Motor neuron (in vitro differentiated cells): ENCODE results near the gene TRMT61A. TPM values are rescaled to one million over a fixed set of nuclear protein-coding genes. Genes with fewer than 3 reads are reported as not detected.
"Not testable (repeated sequence)": the region's sequence is repeated elsewhere in the genome, so short reads cannot be mapped to it uniquely, and the experiment has no call there.

Experiments used
- ATAC-seq, 8 experiments: fragments of 200-7000 bp; cut with Tn5 transposase; replicated peaks in 6 of 8; 2 replicates each; pipeline ENCODE4 v1.8.0; 2021; ENCODE audit warnings: mild to moderate bottlenecking in 8 of 8, moderate library complexity in 8 of 8
- H3K27ac ChIP-seq, 2 donors: fragments of 250-450 bp; sonication (Bioruptor Pico); 2 replicates each; pipeline ENCODE4 v1.9.0; 2021; ENCODE audit warnings: antibody characterized with exemption in 2 of 2, mild to moderate bottlenecking in 2 of 2, moderate library complexity in 1 of 2
- H3K4me1 ChIP-seq, 2 donors: fragments of 250-450 bp; sonication (Bioruptor Pico); replicated peaks in 1 of 2; 2 replicates each; pipeline ENCODE4 v1.6.1; 2021; ENCODE audit warnings: antibody characterized with exemption in 2 of 2, mild to moderate bottlenecking in 2 of 2, moderate library complexity in 1 of 2
- H3K4me3 ChIP-seq, 5 donors: fragments of 250-450 bp; sonication (Bioruptor Pico); 2 replicates each; pipeline ENCODE4 v1.9.0; 2021; ENCODE audit warnings: antibody characterized with exemption in 5 of 5, mild to moderate bottlenecking in 5 of 5, moderate library complexity in 4 of 5
- WGBS, 10 experiments: fragments of 450-650 bp; shearing (Covaris generic); methylation state at CpG; one replicate each; pipeline ENCODE4 v1.0.0; 2022; 5-methylcytosine and 5-hydroxymethylcytosine counted together
- in situ Hi-C, 9 experiments: fragments of 400-800 bp; cut with MboI; loops; one replicate each; pipeline ENCODE4 v1.15.0; 2021; ENCODE audit warnings: low sequenced_read_pairs in 9 of 9, low pct_unique_long_range_greater_than_20kb in 2 of 9; ENCODE audit not compliant: unreplicated experiment in 9 of 9
- total RNA-seq, 8 experiments: library from RNA; unstranded; fragments of 300-600 nt; gene quantifications; 2 replicates each; pipeline versions ENCODE4 v1.2.3 to v1.2.4, GENCODE V29; 2022

The TRMT61A gene
- total RNA-seq, 8 experiments from 2014 or later: 5.3 to 14.6 (median 10.2) TPM

- in situ Hi-C loops, H3K27ac ChIP-seq, H3K4me1 ChIP-seq, ATAC-seq, H3K4me3 ChIP-seq: not testable (repeated sequence)
- WGBS, 10 experiments: 93 to 100% (median 98%) methylated on average over 1 to 7 of the region's 8 CpGs; no CpG with 5 or more reads in 6 of the 10 experiments
Measured at GRCh38 chr14:103512180-103512579, 16.8 kb upstream of the TRMT61A start.

- H3K4me3 ChIP-seq: no peak overlapping the region
- H3K4me1 ChIP-seq: peaks cover 0 to 13% of the 10 kb centered on the region in 2 donors
- 0 to 96% (median 85%) methylated on average over 1 to 10 of the region's 25 CpGs; no CpG with 5 or more reads in 3 of the 10 experiments for WGBS, 10 experiments
- peak; percentile 46 to 86 (median 62) for ATAC-seq
- in situ Hi-C loops: no loop called here
- no peak overlapping the region for H3K27ac ChIP-seq
Measured at GRCh38 chr14:103512701-103513611, 16.0 kb upstream of the TRMT61A start.

GRCh38 chr14:103514596-103515421 is 14.2 kb upstream of the TRMT61A start:
- WGBS, 10 experiments: 40 to 100% (median 86%) methylated on average over 1 to 8 of the region's 18 CpGs
- H3K4me3 ChIP-seq: no peak overlapping the region
- no peak overlapping the region for H3K27ac ChIP-seq
- in situ Hi-C loops: no loop called here
- peaks cover 7 to 29% of the 10 kb centered on the region in 2 donors for H3K4me1 ChIP-seq
- ATAC-seq: no peak

- WGBS, 10 experiments: 73 to 100% (median 90%) methylated on average over 2 to 6 of the region's 10 CpGs; no CpG with 5 or more reads in 3 of the 10 experiments
- H3K27ac ChIP-seq: no peak overlapping the region
- no peak overlapping the region for H3K4me3 ChIP-seq
- ATAC-seq: no peak
- peaks cover 14 to 38% of the 10 kb centered on the region in 2 donors for H3K4me1 ChIP-seq
- in situ Hi-C loops: no loop called here
Measured at GRCh38 chr14:103516426-103517173, 12.4 kb upstream of the TRMT61A start.

GRCh38 chr14:103517174-103517566 is 11.8 kb upstream of the TRMT61A start:
- Histone ChIP-seq H3K4me3 (no peak overlapping the region), H3K4me1 (peaks cover 14 to 38% of the 10 kb centered on the region in 2 donors), H3K27ac (peak overlapping the region in 1 of 2 donors; percentile 50)
- in situ Hi-C loops: no loop called here
- WGBS, 10 experiments: 55 to 100% (median 100%) methylated on average over 1 to 3 of the region's 10 CpGs; no CpG with 5 or more reads in 5 of the 10 experiments
- no peak for ATAC-seq

GRCh38 chr14:103517721-103518421 is 11.1 kb upstream of the TRMT61A start:
- 44 to 83% methylated on average over 2 to 4 of the region's 20 CpGs; no CpG with 5 or more reads in 8 of the 10 experiments for WGBS, 10 experiments
- Histone ChIP-seq H3K4me3 (no peak overlapping the region), H3K27ac (peak overlapping the region in 1 of 2 donors; percentile 50), H3K4me1 (peaks cover 14 to 38% of the 10 kb centered on the region in 2 donors)
- peak in 5 of 8 experiments; percentile 1 to 9 (median 4) for ATAC-seq
- in situ Hi-C loops: no loop called here

- ATAC-seq: peak; percentile 5 to 29 (median 12)
- in situ Hi-C loops: no loop called here
- no peak overlapping the region for H3K4me3 ChIP-seq
- 0 to 100% (median 68%) methylated on average over 1 to 4 of the region's 9 CpGs; no CpG with 5 or more reads in 6 of the 10 experiments for WGBS, 10 experiments
- peaks cover 17 to 42% of the 10 kb centered on the region in 2 donors for H3K4me1 ChIP-seq
- no peak overlapping the region for H3K27ac ChIP-seq
Measured at GRCh38 chr14:103518422-103519042, 10.5 kb upstream of the TRMT61A start.

- peak in 2 of 8 experiments; percentile 1 to 2 for ATAC-seq
- H3K27ac ChIP-seq: no peak overlapping the region
- in situ Hi-C loops: no loop called here
- no peak overlapping the region for H3K4me3 ChIP-seq
- WGBS, 10 experiments: 53 to 92% (median 77%) methylated on average over 2 to 4 of the region's 13 CpGs; no CpG with 5 or more reads in 4 of the 10 experiments
- peaks cover 18 to 42% of the 10 kb centered on the region in 2 donors for H3K4me1 ChIP-seq
Measured at GRCh38 chr14:103519043-103519836, 9.8 kb upstream of the TRMT61A start.

- in situ Hi-C loops: no loop called here
- 40 to 88% (median 50%) methylated on average over 1 to 16 of the region's 22 CpGs; no CpG with 5 or more reads in 5 of the 10 experiments for WGBS, 10 experiments
- Histone ChIP-seq H3K4me3 (no peak overlapping the region), H3K27ac (no peak overlapping the region), H3K4me1 (peaks cover 18 to 42% of the 10 kb centered on the region in 2 donors)
- no peak for ATAC-seq
Measured at GRCh38 chr14:103519837-103520212, 9.2 kb upstream of the TRMT61A start.

- no peak for ATAC-seq
- Histone ChIP-seq H3K4me3 (peak overlapping the region; percentile 60 to 78 (median 71)), H3K27ac (peak overlapping the region; percentile 85 to 94), H3K4me1 (peaks cover 18 to 42% of the 10 kb centered on the region in 2 donors)
- in situ Hi-C loops: no loop called here
- WGBS, 10 experiments: 80 to 90% (median 83%) methylated on average over 1 to 4 of the region's 10 CpGs; no CpG with 5 or more reads in 7 of the 10 experiments
Measured at GRCh38 chr14:103520269-103520656, 8.7 kb upstream of the TRMT61A start.
